H9 (cell line): ENCODE measurements around the gene IL25. TPM values are rescaled to one million over a fixed set of nuclear protein-coding genes. Genes with fewer than 3 reads are reported as not detected.

Experiments
- DNase-seq: peaks from one replicate; pipeline ENCODE4 v3.0.0-alpha.2; 2017
- H2AFZ ChIP-seq: one replicate; pipeline ENCODE4 v1.6.1; 2013; ENCODE audit warnings: mild to moderate bottlenecking, low read length, control low read depth, moderate library complexity
- H2AK5ac ChIP-seq: 2 replicates; pipeline ENCODE4 v1.6.1; 2013; ENCODE audit warnings: low read length, control low read depth, mixed read lengths; ENCODE audit not compliant: insufficient read length
- H2BK120ac ChIP-seq: one replicate; pipeline ENCODE4 v1.6.1; 2013; ENCODE audit warnings: low read depth, mild to moderate bottlenecking, low read length, control low read depth, inconsistent platforms; ENCODE audit not compliant: poor library complexity, severe bottlenecking
- H2BK12ac ChIP-seq: 2 replicates; pipeline ENCODE4 v1.6.1; 2013; ENCODE audit warnings: low read length, control low read depth, mixed read lengths, low read depth; ENCODE audit not compliant: insufficient read length
- H2BK15ac ChIP-seq: 2 replicates; pipeline ENCODE4 v1.6.1; 2013; ENCODE audit warnings: low read depth, low read length, control low read depth
- H2BK20ac ChIP-seq: one replicate; pipeline ENCODE4 v1.6.1; 2013; ENCODE audit warnings: low read depth, mild to moderate bottlenecking, low read length, control low read depth, inconsistent platforms; ENCODE audit not compliant: poor library complexity, severe bottlenecking
- H2BK5ac ChIP-seq: 2 replicates; pipeline ENCODE4 v1.6.1; 2013; ENCODE audit warnings: low read length, control low read depth, mixed read lengths; ENCODE audit not compliant: insufficient read length
- H3K14ac ChIP-seq: 2 replicates; pipeline ENCODE4 v1.6.1; 2013; ENCODE audit warnings: low read length, control low read depth; ENCODE audit not compliant: insufficient read depth
- H3K18ac ChIP-seq: 2 replicates; pipeline ENCODE4 v1.6.1; 2013; ENCODE audit warnings: low read depth, mild to moderate bottlenecking, mixed read lengths, low read length, control low read depth; ENCODE audit not compliant: insufficient read length
- H3K23ac ChIP-seq: 2 replicates; pipeline ENCODE4 v1.6.1; 2013; ENCODE audit warnings: low read length, control low read depth, mixed read lengths, low read depth; ENCODE audit not compliant: insufficient read length
- H3K23me2 ChIP-seq: 2 replicates; pipeline ENCODE4 v1.6.1; 2013; ENCODE audit warnings: low read depth, mild to moderate bottlenecking, mixed read lengths, low read length, control low read depth; ENCODE audit not compliant: insufficient read length, poor library complexity, severe bottlenecking
- H3K27ac ChIP-seq: 2 replicates; pipeline ENCODE4 v1.5.1; 2013; ENCODE audit warnings: low read length, control low read depth, mixed read lengths, low read depth; ENCODE audit not compliant: insufficient read length
- H3K27me3 ChIP-seq: 2 replicates; pipeline ENCODE4 v1.6.1; 2013; ENCODE audit warnings: low read length, control low read depth, inconsistent platforms; ENCODE audit not compliant: insufficient read depth
- H3K4ac ChIP-seq: 2 replicates; pipeline ENCODE4 v1.6.1; 2013; ENCODE audit warnings: low read depth, mild to moderate bottlenecking, control low read depth, inconsistent platforms, low read length, moderate library complexity
- H3K4me1 ChIP-seq: 2 replicates; pipeline ENCODE4 v1.6.1; 2013; ENCODE audit warnings: low read length, control low read depth, inconsistent platforms; ENCODE audit not compliant: insufficient read depth
- H3K4me2 ChIP-seq: 2 replicates; pipeline ENCODE4 v1.6.1; 2013; ENCODE audit warnings: low read length, control low read depth, mixed read lengths; ENCODE audit not compliant: insufficient read length, insufficient read depth
- H3K56ac ChIP-seq: 2 replicates; pipeline ENCODE4 v1.6.1; 2013; ENCODE audit warnings: low read depth, mild to moderate bottlenecking, mixed read lengths, low read length, control low read depth; ENCODE audit not compliant: insufficient read length
- H3K79me1 ChIP-seq: 2 replicates; pipeline ENCODE4 v1.6.1; 2013; ENCODE audit warnings: low read depth, mild to moderate bottlenecking, moderate library complexity, low read length, control low read depth, inconsistent platforms; ENCODE audit not compliant: insufficient read depth, poor library complexity, severe bottlenecking
- H3K79me2 ChIP-seq: 2 replicates; pipeline ENCODE4 v1.6.1; 2013; ENCODE audit warnings: low read length, control low read depth, inconsistent platforms; ENCODE audit not compliant: insufficient read depth
- H3K9ac ChIP-seq: 2 replicates; pipeline ENCODE4 v1.6.1; 2013; ENCODE audit warnings: low read length, control low read depth, mixed read lengths; ENCODE audit not compliant: insufficient read length; ENCODE audit errors: extremely low read depth
- H3K9me3 ChIP-seq: one replicate; pipeline ENCODE4 v1.6.1; 2013; ENCODE audit warnings: low read depth, low read length, inconsistent platforms; ENCODE audit not compliant: control insufficient read depth
- H3T11ph ChIP-seq: one replicate; pipeline ENCODE4 v1.6.1; 2013; ENCODE audit warnings: mild to moderate bottlenecking, low read length, control low read depth, inconsistent platforms
- H4K20me1 ChIP-seq: one replicate; pipeline ENCODE4 v1.6.1; 2013; ENCODE audit not compliant: control insufficient read depth, insufficient read length, insufficient read depth
- H4K5ac ChIP-seq: 2 replicates; pipeline ENCODE4 v1.6.1; 2013; ENCODE audit warnings: low read depth, mild to moderate bottlenecking, mixed read lengths, low read length, control low read depth; ENCODE audit not compliant: insufficient read length
- H4K8ac ChIP-seq: replicated peaks from 2 replicates; pipeline ENCODE4 v1.6.1; 2013; ENCODE audit warnings: low read length, control low read depth, mixed read lengths, low read depth; ENCODE audit not compliant: insufficient read length
- H4K91ac ChIP-seq: 2 replicates; pipeline ENCODE4 v1.6.1; 2013; ENCODE audit warnings: low read depth, mild to moderate bottlenecking, moderate library complexity, mixed read lengths, low read length, control low read depth; ENCODE audit not compliant: insufficient read length
- H3K27ac Mint-ChIP-seq, 3 experiments: 2 replicates in 2 of 3; 3 replicates in 1 of 3; pipeline ENCODE4 v1.8.0; 2020 to 2021; ENCODE audit warnings: mixed read lengths in 3 of 3, mild to moderate bottlenecking in 1 of 3, moderate library complexity in 1 of 3
- H3K27me3 Mint-ChIP-seq: 2 replicates; pipeline ENCODE4 v1.8.0; 2021; ENCODE audit warnings: low read depth, mild to moderate bottlenecking, moderate library complexity, mixed read lengths
- H3K36me3 Mint-ChIP-seq, 3 experiments: 2 replicates in 2 of 3; 3 replicates in 1 of 3; pipeline ENCODE4 v1.8.0; 2020 to 2021; ENCODE audit warnings: low read depth in 3 of 3, mixed read lengths in 3 of 3; ENCODE audit not compliant: insufficient read depth in 1 of 3
- H3K4me1 Mint-ChIP-seq, 2 experiments: 2 replicates each; pipeline ENCODE4 v1.8.0; 2020; ENCODE audit warnings: mixed read lengths in 2 of 2
- H3K4me3 Mint-ChIP-seq, 2 experiments: 2 replicates in 1 of 2; 3 replicates in 1 of 2; pipeline ENCODE4 v1.8.0; 2020 to 2021; ENCODE audit warnings: mild to moderate bottlenecking in 2 of 2, mixed read lengths in 2 of 2, moderate library complexity in 1 of 2
- H3K9me3 Mint-ChIP-seq, 2 experiments: 2 replicates in 1 of 2; 3 replicates in 1 of 2; pipeline ENCODE4 v1.8.0; 2020; ENCODE audit warnings: mild to moderate bottlenecking in 2 of 2, mixed read lengths in 2 of 2, moderate library complexity in 1 of 2
- WGBS: extraction: QIAGEN DNeasy Blood & Tissue Kit; methylation state at CpG from one replicate; pipeline ENCODE4 v1.1.7; 2013; ENCODE audit warnings: missing lambda C conversion rate, low lambda C conversion rate, mixed read lengths; ENCODE audit not compliant: insufficient read length; ENCODE audit errors: extremely low coverage; 5-methylcytosine and 5-hydroxymethylcytosine counted together
- total RNA-seq: library from RNA; stranded (reverse); gene quantifications from 2 replicates; pipeline ENCODE4 v1.2.1, GENCODE V29; 2021
- TF ChIP-seq, protein P1 (sequence below): fragments of 200-600 bp; sonication (generic); conservative IDR thresholded peaks from 3 replicates; pipeline ENCODE4 v1.8.0; 2021; ENCODE audit warnings: antibody characterized with exemption, mild to moderate bottlenecking

Gene IL25
- total RNA-seq, 1 experiment from 2014 or later, result not detected

DNA sequence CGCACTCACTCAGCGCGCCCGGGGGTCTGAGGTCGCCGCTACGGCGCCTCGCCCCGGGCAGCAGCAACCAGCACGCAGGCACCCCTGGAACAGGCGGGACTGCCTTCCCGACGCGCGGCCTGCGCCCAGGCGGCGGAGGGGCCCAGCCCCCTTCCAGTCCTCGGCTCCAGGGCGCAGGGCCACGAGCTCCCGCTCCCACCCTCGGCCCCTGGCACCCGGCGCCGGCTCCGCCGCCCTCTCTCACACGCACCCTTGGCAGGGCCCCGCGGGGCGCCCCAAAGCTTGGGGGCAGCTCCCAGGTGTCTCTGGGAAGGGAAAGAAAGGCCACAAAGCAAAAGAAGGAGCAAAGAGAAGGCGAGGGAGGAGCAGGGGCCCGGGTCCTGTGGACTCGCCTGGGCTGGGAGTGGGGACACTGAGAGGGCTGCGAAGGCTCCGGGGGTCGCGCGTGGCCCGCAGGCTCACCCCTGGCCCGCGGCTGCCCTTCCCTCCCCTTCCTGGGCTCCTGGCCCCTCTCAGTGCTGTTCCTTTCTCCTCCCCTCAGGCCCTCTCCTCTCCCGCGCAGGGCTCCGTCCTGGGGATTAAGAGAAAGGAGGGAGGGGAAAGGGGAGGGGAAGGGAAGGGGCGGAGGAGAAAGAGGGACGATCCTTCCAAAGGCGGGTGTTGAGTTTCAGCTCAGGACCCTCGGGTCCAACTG, 6.7 kb upstream of the IL25 start:
- Histone ChIP-seq H4K91ac (no peak overlapping the region), H3K4me1 (peaks cover 4% of the 10 kb centered on the region; the same call in 1 of the 2 replicates), H3K23ac (no peak overlapping the region), H2BK15ac (no peak overlapping the region), H2BK20ac (no peak overlapping the region), H4K20me1 (no peaks in the 10 kb centered on the region), H3K9ac (peak overlapping the region; percentile 18), H3K4ac (no peak overlapping the region), H4K8ac (no peak overlapping the region), H3K79me1 (no peaks in the 10 kb centered on the region), H2AFZ (no peak overlapping the region), H3K56ac (no peak overlapping the region), H3K27me3 (no peaks in the 10 kb centered on the region; the same call in 1 of the 2 replicates), H2BK5ac (no peak overlapping the region), H3K9me3 (no peaks in the 10 kb centered on the region), H2BK12ac (no peak overlapping the region), H3K23me2 (peaks cover 23% of the 10 kb centered on the region), H3K18ac (peak overlapping the region; percentile 60), H3K14ac (peak overlapping the region; percentile 95), H2BK120ac (no peak overlapping the region), H2AK5ac (no peak overlapping the region), H4K5ac (no peak overlapping the region), H3T11ph (no peak overlapping the region), H3K27ac (no peak overlapping the region), H3K4me2 (peak overlapping the region; percentile 56), H3K79me2 (no peaks in the 10 kb centered on the region)
- H3K4me1 Mint-ChIP-seq, result peaks cover 31 to 37% of the 10 kb centered on the region in 2 experiments
- no CpG with 5 or more reads among the region's 51 CpGs for WGBS
- H3K27ac Mint-ChIP-seq, result peak overlapping the region in 1 of 3 experiments; percentile 89; a peak in 2 of 7 replicates
- peaks cover 9 to 24% (median 14%) of the 10 kb centered on the region in 3 experiments for H3K36me3 Mint-ChIP-seq
- DNase-seq, result no peak
- peaks cover 38% of the 10 kb centered on the region for H3K27me3 Mint-ChIP-seq
- H3K9me3 Mint-ChIP-seq, result peaks cover 0 to 2% of the 10 kb centered on the region in 2 experiments; a peak in 1 of 5 replicates
- TF ChIP-seq, protein P1, sequence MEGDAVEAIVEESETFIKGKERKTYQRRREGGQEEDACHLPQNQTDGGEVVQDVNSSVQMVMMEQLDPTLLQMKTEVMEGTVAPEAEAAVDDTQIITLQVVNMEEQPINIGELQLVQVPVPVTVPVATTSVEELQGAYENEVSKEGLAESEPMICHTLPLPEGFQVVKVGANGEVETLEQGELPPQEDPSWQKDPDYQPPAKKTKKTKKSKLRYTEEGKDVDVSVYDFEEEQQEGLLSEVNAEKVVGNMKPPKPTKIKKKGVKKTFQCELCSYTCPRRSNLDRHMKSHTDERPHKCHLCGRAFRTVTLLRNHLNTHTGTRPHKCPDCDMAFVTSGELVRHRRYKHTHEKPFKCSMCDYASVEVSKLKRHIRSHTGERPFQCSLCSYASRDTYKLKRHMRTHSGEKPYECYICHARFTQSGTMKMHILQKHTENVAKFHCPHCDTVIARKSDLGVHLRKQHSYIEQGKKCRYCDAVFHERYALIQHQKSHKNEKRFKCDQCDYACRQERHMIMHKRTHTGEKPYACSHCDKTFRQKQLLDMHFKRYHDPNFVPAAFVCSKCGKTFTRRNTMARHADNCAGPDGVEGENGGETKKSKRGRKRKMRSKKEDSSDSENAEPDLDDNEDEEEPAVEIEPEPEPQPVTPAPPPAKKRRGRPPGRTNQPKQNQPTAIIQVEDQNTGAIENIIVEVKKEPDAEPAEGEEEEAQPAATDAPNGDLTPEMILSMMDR, result no peak
- H3K4me3 Mint-ChIP-seq, result peak overlapping the region; percentile 69 to 83
